ENCODE data around the gene ZNF407.
"Not testable (repeated sequence)": the region's sequence is repeated elsewhere in the genome, so short reads cannot be mapped to it uniquely, and the experiment has no call there.

Gene ZNF407

GRCh38 chr18:74565993-74566392 is 31.7 kb upstream of the ZNF407 start:
- not testable (repeated sequence) for H3K4me1 ChIP-seq (ENCODE audit: control insufficient read depth, insufficient read depth, low read length); H3K9ac ChIP-seq (ENCODE audit: low read length); H3K27me3 ChIP-seq (ENCODE audit: control insufficient read depth, insufficient read depth, low read length); H3K27ac ChIP-seq (ENCODE audit: low read depth, low read length); H3K4me3 ChIP-seq (ENCODE audit: low read length); H3K36me3 ChIP-seq (ENCODE audit: control insufficient read depth, insufficient read depth, low read length)

DNA sequence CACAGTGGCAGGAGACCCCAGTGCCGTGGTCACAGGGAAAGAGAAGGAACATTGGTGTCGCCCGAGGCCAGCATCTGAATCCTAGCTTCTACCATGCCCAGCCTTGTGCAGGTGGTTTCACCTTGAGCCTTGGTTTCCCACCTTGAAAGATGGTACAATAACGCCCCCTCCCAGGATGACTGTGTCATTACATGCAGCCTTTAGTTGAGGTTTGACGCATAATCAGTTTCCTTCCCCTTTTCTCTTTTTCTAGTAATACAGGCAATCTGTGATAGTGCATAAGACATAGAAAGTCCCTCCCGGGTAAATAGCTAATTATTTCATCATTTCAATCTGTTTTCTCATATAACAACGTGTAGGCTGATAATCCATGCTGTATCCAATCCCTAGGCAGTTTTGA is 29.8 kb upstream of the ZNF407 start:
- H3K27me3 ChIP-seq (ENCODE audit: control insufficient read depth, insufficient read depth, low read length), result no peaks in the 10 kb centered on the region
- H3K27ac ChIP-seq (ENCODE audit: low read depth, low read length), result no peak overlapping the region
- H3K9ac ChIP-seq (ENCODE audit: low read length), result no peak overlapping the region
- H3K36me3 ChIP-seq (ENCODE audit: control insufficient read depth, insufficient read depth, low read length), result no peaks in the 10 kb centered on the region
- no peak overlapping the region for H3K4me3 ChIP-seq (ENCODE audit: low read length)
- no peaks in the 10 kb centered on the region for H3K4me1 ChIP-seq (ENCODE audit: control insufficient read depth, insufficient read depth, low read length)

- Histone ChIP-seq H3K4me1 (ENCODE audit: control insufficient read depth, insufficient read depth, low read length) (no peaks in the 10 kb centered on the region), H3K36me3 (ENCODE audit: control insufficient read depth, insufficient read depth, low read length) (no peaks in the 10 kb centered on the region), H3K4me3 (ENCODE audit: low read length) (no peak overlapping the region), H3K27me3 (ENCODE audit: control insufficient read depth, insufficient read depth, low read length) (no peaks in the 10 kb centered on the region), H3K9ac (ENCODE audit: low read length) (no peak overlapping the region), H3K27ac (ENCODE audit: low read depth, low read length) (no peak overlapping the region)
Measured at GRCh38 chr18:74569401-74569800, 28.3 kb upstream of the ZNF407 start.

DNA sequence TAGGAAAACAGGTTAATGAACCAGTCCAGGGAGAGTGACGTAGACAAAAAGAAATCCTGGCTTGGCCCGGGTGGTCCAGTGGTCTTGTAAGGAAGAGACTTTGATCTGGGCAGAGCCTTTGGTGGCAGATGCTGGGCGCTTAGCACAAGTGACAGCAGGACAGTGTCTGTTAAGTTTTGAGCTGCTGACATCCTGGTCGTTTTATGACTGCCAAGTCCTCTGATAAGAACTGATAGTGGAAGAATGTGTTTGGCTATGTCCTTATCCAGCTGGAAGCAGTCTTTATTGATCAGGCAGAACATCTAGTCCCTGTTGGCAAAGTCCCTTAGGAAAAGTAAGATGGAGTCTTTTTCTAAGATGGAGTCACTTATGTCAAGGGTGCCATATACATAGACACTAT is 27.4 kb upstream of the ZNF407 start:
- no peak overlapping the region for H3K9ac ChIP-seq (ENCODE audit: low read length)
- no peaks in the 10 kb centered on the region for H3K36me3 ChIP-seq (ENCODE audit: control insufficient read depth, insufficient read depth, low read length)
- no peaks in the 10 kb centered on the region for H3K27me3 ChIP-seq (ENCODE audit: control insufficient read depth, insufficient read depth, low read length)

GRCh38 chr18:74571895-74572680 is 25.6 kb upstream of the ZNF407 start:
- H3K36me3 ChIP-seq (ENCODE audit: control insufficient read depth, insufficient read depth, low read length), result no peaks in the 10 kb centered on the region
- H3K9ac ChIP-seq (ENCODE audit: low read length), result no peak overlapping the region
- H3K4me1 ChIP-seq (ENCODE audit: control insufficient read depth, insufficient read depth, low read length), result no peaks in the 10 kb centered on the region
- no peak overlapping the region for H3K27ac ChIP-seq (ENCODE audit: low read depth, low read length)
- no peaks in the 10 kb centered on the region for H3K27me3 ChIP-seq (ENCODE audit: control insufficient read depth, insufficient read depth, low read length)
- H3K4me3 ChIP-seq (ENCODE audit: low read length), result no peak overlapping the region

More for the DNA sequence above, 27.4 kb upstream of the ZNF407 start:
- Histone ChIP-seq H3K4me1 (ENCODE audit: control insufficient read depth, insufficient read depth, low read length) (no peaks in the 10 kb centered on the region), H3K27ac (ENCODE audit: low read depth, low read length) (no peak overlapping the region), H3K4me3 (ENCODE audit: low read length) (no peak overlapping the region)

- H3K9ac ChIP-seq (ENCODE audit: low read length), result no peak overlapping the region
- no peaks in the 10 kb centered on the region for H3K27me3 ChIP-seq (ENCODE audit: control insufficient read depth, insufficient read depth, low read length)
- H3K4me3 ChIP-seq (ENCODE audit: low read length), result no peak overlapping the region
- H3K4me1 ChIP-seq (ENCODE audit: control insufficient read depth, insufficient read depth, low read length), result no peaks in the 10 kb centered on the region
- H3K27ac ChIP-seq (ENCODE audit: low read depth, low read length), result no peak overlapping the region
- H3K36me3 ChIP-seq (ENCODE audit: control insufficient read depth, insufficient read depth, low read length), result no peaks in the 10 kb centered on the region
Measured at GRCh38 chr18:74573053-74573452, 24.6 kb upstream of the ZNF407 start.

DNA sequence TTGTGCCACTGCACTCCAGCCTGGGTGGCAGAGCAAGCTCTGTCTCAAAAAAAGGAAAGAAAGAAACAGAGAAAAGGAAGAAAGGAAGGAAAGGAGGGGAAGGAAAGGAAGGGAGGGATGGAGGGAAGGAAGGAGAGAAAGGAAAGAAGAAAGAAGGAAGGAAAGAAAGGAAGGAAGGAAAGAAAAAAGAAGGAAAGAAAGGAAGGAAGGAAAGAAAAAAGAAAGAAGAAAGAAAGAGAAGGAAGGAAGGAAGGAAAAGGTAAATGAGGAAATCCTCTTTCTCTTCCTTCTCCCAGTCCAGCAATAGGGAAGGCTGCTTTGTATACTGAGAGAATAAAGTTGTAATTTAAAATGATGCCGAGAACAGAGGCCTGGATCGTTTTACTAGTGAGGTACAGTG is 22.8 kb upstream of the ZNF407 start:
- H3K4me3 ChIP-seq (ENCODE audit: low read length), result no peak overlapping the region
- H3K27me3 ChIP-seq (ENCODE audit: control insufficient read depth, insufficient read depth, low read length), result no peaks in the 10 kb centered on the region
- no peak overlapping the region for H3K9ac ChIP-seq (ENCODE audit: low read length)
- H3K4me1 ChIP-seq (ENCODE audit: control insufficient read depth, insufficient read depth, low read length), result no peaks in the 10 kb centered on the region
- H3K27ac ChIP-seq (ENCODE audit: low read depth, low read length), result no peak overlapping the region
- H3K36me3 ChIP-seq (ENCODE audit: control insufficient read depth, insufficient read depth, low read length), result no peaks in the 10 kb centered on the region

GRCh38 chr18:74577019-74577418 is 20.7 kb upstream of the ZNF407 start:
- Histone ChIP-seq H3K4me3 (ENCODE audit: low read length) (no peak overlapping the region), H3K4me1 (ENCODE audit: control insufficient read depth, insufficient read depth, low read length) (no peaks in the 10 kb centered on the region), H3K9ac (ENCODE audit: low read length) (no peak overlapping the region), H3K36me3 (ENCODE audit: control insufficient read depth, insufficient read depth, low read length) (no peaks in the 10 kb centered on the region), H3K27ac (ENCODE audit: low read depth, low read length) (no peak overlapping the region), H3K27me3 (ENCODE audit: control insufficient read depth, insufficient read depth, low read length) (no peaks in the 10 kb centered on the region)

DNA sequence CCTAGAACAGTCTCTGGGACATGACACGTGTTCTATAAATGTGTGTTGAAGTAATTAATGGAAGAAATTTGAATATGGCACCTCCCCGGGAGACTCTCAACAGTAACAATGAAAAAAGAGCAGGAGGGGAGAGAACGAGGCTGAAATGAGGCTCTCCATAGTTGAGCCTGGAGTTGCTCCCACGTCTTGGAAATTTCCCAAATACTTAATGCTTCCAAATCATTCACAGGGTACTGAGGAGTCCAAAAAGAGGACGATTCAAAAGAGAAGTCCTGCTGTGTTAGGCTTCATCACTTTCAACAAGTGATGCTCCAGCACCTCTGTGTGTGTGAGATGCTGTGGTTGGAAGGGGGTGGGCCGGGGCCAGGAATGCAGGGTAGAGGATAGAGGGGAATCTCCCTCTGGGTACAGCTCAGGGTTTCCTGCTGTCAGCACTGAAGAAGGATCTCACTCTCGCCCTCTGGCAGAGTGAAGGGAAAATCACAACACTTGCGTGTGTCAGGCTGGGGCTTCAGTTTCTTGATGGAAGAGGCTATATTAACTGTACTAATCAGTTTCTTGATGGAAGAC is 18.1 kb upstream of the ZNF407 start:
- H3K27ac ChIP-seq (ENCODE audit: low read depth, low read length), result no peak overlapping the region
- no peak overlapping the region for H3K9ac ChIP-seq (ENCODE audit: low read length)
- no peaks in the 10 kb centered on the region for H3K4me1 ChIP-seq (ENCODE audit: control insufficient read depth, insufficient read depth, low read length)
- no peaks in the 10 kb centered on the region for H3K27me3 ChIP-seq (ENCODE audit: control insufficient read depth, insufficient read depth, low read length)
- no peak overlapping the region for H3K4me3 ChIP-seq (ENCODE audit: low read length)
- H3K36me3 ChIP-seq (ENCODE audit: control insufficient read depth, insufficient read depth, low read length), result no peaks in the 10 kb centered on the region

DNA sequence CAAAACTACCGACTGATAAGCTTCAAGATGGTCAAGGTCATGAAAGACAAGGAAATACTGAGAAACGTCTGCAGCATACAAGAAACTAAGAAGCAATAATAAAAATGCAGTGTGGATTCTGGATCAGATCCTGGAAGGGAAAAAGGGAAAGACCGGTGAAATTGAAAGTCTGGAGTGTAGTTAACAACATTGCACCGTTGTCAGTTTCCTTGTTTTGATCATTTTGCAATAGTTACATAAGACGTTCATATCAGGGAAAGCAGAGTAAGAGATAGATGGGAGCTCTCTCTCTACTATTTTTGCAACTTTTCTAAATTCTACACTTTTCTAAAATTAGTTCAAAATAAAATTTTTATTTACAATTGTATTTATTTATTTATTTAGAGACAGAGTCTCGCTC is 15.0 kb upstream of the ZNF407 start:
- Histone ChIP-seq H3K27me3 (ENCODE audit: control insufficient read depth, insufficient read depth, low read length) (no peaks in the 10 kb centered on the region), H3K36me3 (ENCODE audit: control insufficient read depth, insufficient read depth, low read length) (no peaks in the 10 kb centered on the region), H3K9ac (ENCODE audit: low read length) (no peak overlapping the region), H3K4me3 (ENCODE audit: low read length) (no peak overlapping the region), H3K4me1 (ENCODE audit: control insufficient read depth, insufficient read depth, low read length) (no peaks in the 10 kb centered on the region), H3K27ac (ENCODE audit: low read depth, low read length) (no peak overlapping the region)

DNA sequence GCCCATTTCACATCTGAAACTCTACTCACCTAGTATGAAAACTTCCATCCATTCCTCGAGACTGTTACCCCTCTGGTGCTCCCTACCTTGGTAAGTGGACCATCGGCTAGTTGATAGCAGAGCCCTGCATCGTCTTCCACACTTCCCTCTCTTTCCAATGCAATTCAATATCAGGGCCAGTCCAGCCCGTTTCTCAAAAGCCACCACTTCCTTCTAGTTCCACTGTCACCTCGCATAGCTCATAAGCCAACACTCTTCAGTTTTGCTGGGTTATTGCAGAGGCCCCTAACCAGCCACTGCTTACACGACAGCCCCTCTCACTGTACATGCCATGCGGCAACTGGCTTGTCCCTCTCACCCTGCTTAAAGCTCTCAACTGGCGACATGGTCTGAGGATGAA is 10.2 kb upstream of the ZNF407 start:
- no peaks in the 10 kb centered on the region for H3K36me3 ChIP-seq (ENCODE audit: control insufficient read depth, insufficient read depth, low read length)
- H3K27ac ChIP-seq (ENCODE audit: low read depth, low read length), result no peak overlapping the region
- H3K4me1 ChIP-seq (ENCODE audit: control insufficient read depth, insufficient read depth, low read length), result no peaks in the 10 kb centered on the region
- H3K4me3 ChIP-seq (ENCODE audit: low read length), result no peak overlapping the region
- H3K9ac ChIP-seq (ENCODE audit: low read length), result no peak overlapping the region
- H3K27me3 ChIP-seq (ENCODE audit: control insufficient read depth, insufficient read depth, low read length), result no peaks in the 10 kb centered on the region

GRCh38 chr18:74589021-74589420 is 8.6 kb upstream of the ZNF407 start:
- Histone ChIP-seq H3K9ac (ENCODE audit: low read length) (no peak overlapping the region), H3K36me3 (ENCODE audit: control insufficient read depth, insufficient read depth, low read length) (peaks cover 3% of the 10 kb centered on the region), H3K27ac (ENCODE audit: low read depth, low read length) (no peak overlapping the region), H3K4me3 (ENCODE audit: low read length) (no peak overlapping the region), H3K27me3 (ENCODE audit: control insufficient read depth, insufficient read depth, low read length) (no peaks in the 10 kb centered on the region), H3K4me1 (ENCODE audit: control insufficient read depth, insufficient read depth, low read length) (no peaks in the 10 kb centered on the region)

DNA sequence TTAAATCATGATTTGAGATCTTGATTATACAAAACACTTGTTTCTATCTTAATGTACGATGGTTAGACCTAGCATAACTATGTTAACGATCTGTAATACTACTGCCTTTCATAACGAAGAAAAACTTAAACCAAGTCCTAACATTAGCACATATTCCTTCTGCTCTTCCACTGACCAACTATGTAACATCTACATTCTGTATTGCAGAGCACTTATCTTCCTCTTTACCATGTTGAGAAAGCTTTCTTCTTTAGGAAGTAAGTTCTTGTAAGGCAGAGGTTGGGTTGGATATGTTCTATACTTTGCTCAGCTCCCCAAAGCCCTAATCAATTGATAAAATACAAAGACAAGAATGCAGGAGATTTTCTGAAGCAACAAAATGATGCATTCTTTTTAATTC is 7.9 kb upstream of the ZNF407 start:
- Histone ChIP-seq H3K4me3 (ENCODE audit: low read length) (no peak overlapping the region), H3K27ac (ENCODE audit: low read depth, low read length) (no peak overlapping the region), H3K9ac (ENCODE audit: low read length) (no peak overlapping the region), H3K36me3 (ENCODE audit: control insufficient read depth, insufficient read depth, low read length) (peaks cover 3% of the 10 kb centered on the region), H3K4me1 (ENCODE audit: control insufficient read depth, insufficient read depth, low read length) (no peaks in the 10 kb centered on the region), H3K27me3 (ENCODE audit: control insufficient read depth, insufficient read depth, low read length) (no peaks in the 10 kb centered on the region)
